ENCODE results near the gene MEF2D. TPM values are rescaled to one million over a fixed set of nuclear protein-coding genes. Genes with fewer than 3 reads are reported as not detected.

The MEF2D gene
- total RNA-seq, 1 experiment from 2014 or later, result 54.1 TPM

DNA sequence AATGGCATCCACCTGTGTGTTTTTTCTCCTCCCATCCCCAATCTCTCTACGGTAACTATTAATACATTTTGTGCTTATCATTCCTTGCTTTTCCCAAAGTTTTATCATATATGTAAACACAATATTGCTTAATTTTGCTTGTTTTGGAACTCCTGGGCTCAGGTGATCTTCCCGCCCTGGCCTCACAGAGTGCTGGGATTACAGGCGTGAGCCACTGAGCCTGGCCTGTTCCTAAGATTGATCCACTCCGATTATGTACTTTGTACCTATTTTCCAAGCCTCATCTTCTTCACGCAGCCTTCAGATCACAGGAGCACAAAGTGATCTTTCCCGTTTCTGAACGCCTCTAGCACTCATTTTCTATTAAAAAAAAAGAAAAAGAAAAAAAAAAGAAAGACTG is 45.2 kb downstream of the MEF2D start:
- BruUV-seq (replicated peaks), result no TSS peak
- H3K4me1 Mint-ChIP-seq (ENCODE audit: low read depth, unreplicated experiment), result peaks cover 24% of the 10 kb centered on the region
- intact Hi-C loops (cut with micrococcal nuclease; ENCODE audit: unreplicated experiment), result no loop called here
- no peak for DNase-seq
- H3K4me3 Mint-ChIP-seq (ENCODE audit: low read depth, unreplicated experiment), result no peak overlapping the region
- H3K27ac Mint-ChIP-seq (ENCODE audit: unreplicated experiment), result no peak overlapping the region
- no peaks in the 10 kb centered on the region for H3K9me3 Mint-ChIP-seq (ENCODE audit: low read depth, unreplicated experiment)
- peaks cover 19% of the 10 kb centered on the region for H3K27me3 Mint-ChIP-seq (ENCODE audit: unreplicated experiment)
- CTCF ChIA-PET, result no interaction called here
- TF ChIP-seq, protein P1, sequence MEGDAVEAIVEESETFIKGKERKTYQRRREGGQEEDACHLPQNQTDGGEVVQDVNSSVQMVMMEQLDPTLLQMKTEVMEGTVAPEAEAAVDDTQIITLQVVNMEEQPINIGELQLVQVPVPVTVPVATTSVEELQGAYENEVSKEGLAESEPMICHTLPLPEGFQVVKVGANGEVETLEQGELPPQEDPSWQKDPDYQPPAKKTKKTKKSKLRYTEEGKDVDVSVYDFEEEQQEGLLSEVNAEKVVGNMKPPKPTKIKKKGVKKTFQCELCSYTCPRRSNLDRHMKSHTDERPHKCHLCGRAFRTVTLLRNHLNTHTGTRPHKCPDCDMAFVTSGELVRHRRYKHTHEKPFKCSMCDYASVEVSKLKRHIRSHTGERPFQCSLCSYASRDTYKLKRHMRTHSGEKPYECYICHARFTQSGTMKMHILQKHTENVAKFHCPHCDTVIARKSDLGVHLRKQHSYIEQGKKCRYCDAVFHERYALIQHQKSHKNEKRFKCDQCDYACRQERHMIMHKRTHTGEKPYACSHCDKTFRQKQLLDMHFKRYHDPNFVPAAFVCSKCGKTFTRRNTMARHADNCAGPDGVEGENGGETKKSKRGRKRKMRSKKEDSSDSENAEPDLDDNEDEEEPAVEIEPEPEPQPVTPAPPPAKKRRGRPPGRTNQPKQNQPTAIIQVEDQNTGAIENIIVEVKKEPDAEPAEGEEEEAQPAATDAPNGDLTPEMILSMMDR (IDR thresholded peaks at IDR 0.05; ENCODE audit: unreplicated experiment), result no peak
- H3K36me3 Mint-ChIP-seq (ENCODE audit: insufficient read depth, unreplicated experiment), result peaks cover 21% of the 10 kb centered on the region

- H3K36me3 Mint-ChIP-seq (ENCODE audit: insufficient read depth, unreplicated experiment), result peaks cover 21% of the 10 kb centered on the region
- intact Hi-C loops (cut with micrococcal nuclease; ENCODE audit: unreplicated experiment), result no loop called here
- BruUV-seq (replicated peaks), result no TSS peak
- no peak overlapping the region for H3K27ac Mint-ChIP-seq (ENCODE audit: unreplicated experiment)
- H3K9me3 Mint-ChIP-seq (ENCODE audit: low read depth, unreplicated experiment), result no peaks in the 10 kb centered on the region
- TF ChIP-seq, protein P1 (IDR thresholded peaks at IDR 0.05; ENCODE audit: unreplicated experiment), result no peak
- peaks cover 23% of the 10 kb centered on the region for H3K4me1 Mint-ChIP-seq (ENCODE audit: low read depth, unreplicated experiment)
- CTCF ChIA-PET, result no interaction called here
- no peak overlapping the region for H3K4me3 Mint-ChIP-seq (ENCODE audit: low read depth, unreplicated experiment)
- peaks cover 38% of the 10 kb centered on the region for H3K27me3 Mint-ChIP-seq (ENCODE audit: unreplicated experiment)
- no peak for DNase-seq
Observed at GRCh38 chr1:156452907-156453306, 47.7 kb downstream of the MEF2D start.

DNA sequence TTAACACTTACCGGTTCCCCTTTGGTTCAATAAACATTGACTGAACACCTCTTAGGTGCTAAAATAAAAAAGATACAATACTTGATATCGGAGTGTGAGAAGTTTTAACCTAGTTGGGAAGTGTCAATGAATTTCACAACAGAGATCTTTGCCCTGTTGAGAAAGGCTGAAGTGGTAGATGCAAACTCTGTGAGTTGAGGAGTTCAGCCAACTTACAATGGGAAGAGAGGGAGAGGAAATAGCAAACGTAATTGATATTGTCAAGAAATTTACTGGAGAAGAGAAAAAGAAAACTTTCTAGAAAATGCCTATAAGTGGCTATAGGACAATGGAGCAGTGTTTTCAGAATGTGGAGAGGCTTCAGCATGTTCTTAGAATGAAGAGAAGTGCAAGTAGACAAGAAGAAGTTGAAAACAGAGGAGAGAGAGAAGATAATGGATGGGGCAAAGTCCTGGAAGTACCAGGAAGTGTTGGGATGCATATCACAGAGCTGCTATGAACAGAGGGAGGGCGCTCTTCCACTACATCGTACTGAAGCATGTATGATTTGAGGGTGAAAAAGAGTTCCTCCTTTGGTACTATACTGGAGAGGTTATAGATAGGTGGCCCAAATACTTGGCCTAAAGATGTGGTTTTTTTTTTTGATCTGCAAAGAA is 48.9 kb downstream of the MEF2D start:
- Mint-ChIP-seq H3K4me1 (ENCODE audit: low read depth, unreplicated experiment) (peaks cover 18% of the 10 kb centered on the region), H3K9me3 (ENCODE audit: low read depth, unreplicated experiment) (no peaks in the 10 kb centered on the region), H3K27ac (ENCODE audit: unreplicated experiment) (no peak overlapping the region), H3K36me3 (ENCODE audit: insufficient read depth, unreplicated experiment) (peaks cover 8% of the 10 kb centered on the region), H3K27me3 (ENCODE audit: unreplicated experiment) (peaks cover 51% of the 10 kb centered on the region), H3K4me3 (ENCODE audit: low read depth, unreplicated experiment) (no peak overlapping the region)
- BruUV-seq (replicated peaks), result no TSS peak
- intact Hi-C loops (cut with micrococcal nuclease; ENCODE audit: unreplicated experiment), result no loop called here
- DNase-seq, result no peak
- TF ChIP-seq, protein P1 (IDR thresholded peaks at IDR 0.05; ENCODE audit: unreplicated experiment), result no peak
- CTCF ChIA-PET, result no interaction called here

DNA sequence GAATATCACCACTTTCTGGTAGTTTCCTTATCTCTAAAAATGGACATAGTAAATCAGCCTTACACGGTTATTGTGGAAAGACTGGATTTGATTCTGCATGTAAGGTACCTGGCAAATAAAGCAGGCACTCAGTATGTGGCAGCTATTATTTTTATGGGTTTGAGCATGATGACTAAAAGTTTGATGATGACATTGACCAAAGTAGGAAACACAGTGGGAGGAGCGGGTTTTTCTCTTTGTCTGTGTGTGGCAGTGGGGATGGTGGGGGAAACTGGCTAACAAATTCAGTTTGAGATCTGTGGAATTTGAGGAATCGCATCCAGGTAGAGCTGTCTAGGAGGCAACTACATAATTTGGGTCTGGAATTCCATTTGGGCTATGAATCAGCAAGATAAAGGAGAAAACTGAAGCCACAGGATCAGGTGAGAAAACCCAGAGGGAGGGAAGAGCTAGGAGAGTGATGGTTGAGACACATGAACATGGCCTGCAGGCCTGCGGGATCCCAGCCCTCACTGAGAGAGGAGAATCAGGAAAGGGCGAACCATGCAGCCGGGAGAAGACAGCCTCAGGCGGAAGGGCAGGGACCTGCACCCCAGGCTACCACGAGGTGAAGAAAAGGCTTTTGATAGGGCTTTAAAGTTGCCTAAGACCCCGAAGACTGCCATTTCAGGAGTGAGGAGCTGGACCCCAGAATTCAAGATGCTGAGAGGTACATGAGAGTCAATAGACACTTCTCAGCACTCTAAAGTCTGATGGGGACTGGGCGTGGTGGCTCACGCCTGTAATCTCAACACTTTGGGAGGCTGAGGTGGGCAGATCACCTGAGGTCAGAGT is 52.2 kb downstream of the MEF2D start:
- no peaks in the 10 kb centered on the region for H3K36me3 Mint-ChIP-seq (ENCODE audit: insufficient read depth, unreplicated experiment)
- TF ChIP-seq, protein P1 (IDR thresholded peaks at IDR 0.05; ENCODE audit: unreplicated experiment), result no peak
- no peak overlapping the region for H3K4me3 Mint-ChIP-seq (ENCODE audit: low read depth, unreplicated experiment)
- H3K4me1 Mint-ChIP-seq (ENCODE audit: low read depth, unreplicated experiment), result peaks cover 12% of the 10 kb centered on the region
- CTCF ChIA-PET, result interaction anchor here (1.0 kb wide), 1 partner anchor 63 kb away, joined by 4 read pairs; no protein-coding TSS in a partner anchor
- H3K27ac Mint-ChIP-seq (ENCODE audit: unreplicated experiment), result no peak overlapping the region
- no peaks in the 10 kb centered on the region for H3K9me3 Mint-ChIP-seq (ENCODE audit: low read depth, unreplicated experiment)
- no TSS peak for BruUV-seq (replicated peaks)
- intact Hi-C loops (cut with micrococcal nuclease; ENCODE audit: unreplicated experiment), result no loop called here
- DNase-seq, result no peak
- peaks cover 61% of the 10 kb centered on the region for H3K27me3 Mint-ChIP-seq (ENCODE audit: unreplicated experiment)
